GM12891 (cell line): ENCODE results near the gene CTSL.

ENCODE experiments used
- DNase-seq: peaks from one replicate; pipeline ENCODE4 v3.0.0; 2011; ENCODE audit warnings: low spot score; ENCODE audit not compliant: insufficient read length
- FAIRE-seq: peaks from 2 replicates; lab custom pipeline; 2011; peaks lifted over from hg19 to GRCh38; lab: Jason Lieb, UNC
- PAX5 ChIP-seq: IDR thresholded peaks from 2 replicates; pipeline ENCODE4 v1.6.1; 2011; ENCODE audit warnings: low read length, moderate library complexity, mild to moderate bottlenecking; ENCODE audit not compliant: insufficient read depth, severe bottlenecking
- POLR2A ChIP-seq: IDR thresholded peaks from 2 replicates; pipeline ENCODE4 v1.6.1; 2011; ENCODE audit warnings: low read depth, low read length, control low read depth
- POLR2AphosphoS5 ChIP-seq: IDR thresholded peaks from 2 replicates; pipeline ENCODE4 v1.6.1; 2011; ENCODE audit warnings: low read depth, low read length, control low read depth
- POU2F2 ChIP-seq: IDR thresholded peaks from 2 replicates; pipeline ENCODE4 v1.6.1; 2011; ENCODE audit warnings: low read depth, mild to moderate bottlenecking, control low read depth, low read length, moderate library complexity
- SPI1 ChIP-seq: IDR thresholded peaks from 2 replicates; pipeline ENCODE4 v1.6.1; 2011; ENCODE audit warnings: low read depth, low read length, control low read depth
- TAF1 ChIP-seq: IDR thresholded peaks from 2 replicates; pipeline ENCODE4 v1.6.1; 2011; ENCODE audit warnings: low read depth, low read length, control low read depth

Gene CTSL

DNA sequence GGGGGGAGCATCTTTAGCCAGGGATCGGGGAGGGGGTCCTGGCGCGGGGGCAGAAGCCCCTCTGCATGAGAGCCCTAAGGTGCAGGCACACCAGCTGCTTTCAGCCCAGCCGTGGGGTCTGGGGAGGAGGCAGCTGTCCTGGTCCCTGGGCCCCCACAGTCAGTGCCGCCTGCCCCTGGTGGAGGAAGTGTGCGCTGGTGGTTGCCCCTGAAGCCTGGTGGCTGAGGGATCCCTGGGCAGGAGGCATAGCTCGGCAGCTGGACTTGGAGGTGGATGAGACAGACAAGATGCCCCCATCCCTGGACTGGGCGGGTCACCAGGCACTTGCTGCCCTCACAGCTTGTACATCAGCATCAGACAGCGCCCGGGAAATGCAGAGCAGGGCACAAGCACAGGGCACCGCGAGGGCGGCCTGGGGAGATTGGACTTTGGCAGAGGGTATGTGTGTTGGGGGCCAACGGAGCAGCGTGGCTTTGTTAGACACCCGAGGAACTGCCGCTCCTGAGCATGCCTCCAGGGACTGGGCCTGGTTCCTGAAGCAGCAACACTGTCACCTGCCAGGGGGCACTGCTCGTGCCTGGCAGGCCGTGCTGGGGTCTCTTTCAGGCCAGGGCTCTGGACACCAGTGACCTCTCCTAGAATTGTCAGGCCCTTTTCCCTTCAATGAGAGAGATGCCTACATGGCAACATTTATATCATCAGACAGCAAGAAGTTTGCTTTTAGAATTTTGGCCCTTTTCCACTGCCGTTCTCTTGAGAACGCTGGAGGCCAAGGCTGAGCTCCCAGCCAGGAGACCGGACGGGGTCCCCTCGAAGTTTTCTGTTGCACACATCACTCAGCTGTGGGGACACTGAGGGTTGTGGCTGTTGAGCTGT, 41.9 kb upstream of the CTSL start:
- FAIRE-seq: no peak
- TF ChIP-seq PAX5: no peak
- no peak for TF ChIP-seq POU2F2
- TF ChIP-seq POLR2A: no peak
- no peak for TF ChIP-seq TAF1
- TF ChIP-seq SPI1: no peak
- no peak for TF ChIP-seq POLR2AphosphoS5
- DNase-seq: no peak

DNA sequence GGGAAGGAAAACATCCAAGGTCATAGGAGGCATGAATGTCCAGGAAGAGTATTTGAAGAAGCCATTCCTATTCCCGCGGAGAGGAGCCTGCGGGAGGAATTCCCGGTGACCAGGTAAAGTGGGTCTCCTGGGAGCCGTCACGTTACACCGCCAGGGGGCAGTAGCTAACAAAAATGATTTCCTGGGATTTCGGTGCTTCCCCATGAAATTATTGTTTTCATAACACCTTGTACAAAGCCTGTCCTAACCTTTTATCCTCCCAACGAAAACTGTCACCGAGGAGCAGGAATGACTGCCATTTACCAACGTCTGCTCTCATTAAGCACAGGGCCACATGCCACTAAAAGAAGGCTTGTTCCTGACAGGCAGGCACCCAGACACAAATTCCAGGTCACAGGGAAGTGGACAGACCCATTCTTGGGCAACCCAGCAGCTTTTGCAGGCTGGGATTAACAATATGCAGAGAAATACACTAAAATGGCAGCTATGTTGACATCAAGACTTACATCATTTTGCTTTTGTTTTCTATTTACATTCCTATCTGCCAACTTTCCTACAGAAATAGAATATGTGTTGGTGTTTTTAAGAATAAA, 41.2 kb upstream of the CTSL start:
- FAIRE-seq: no peak
- no peak for DNase-seq
- TF ChIP-seq PAX5 (no peak), POLR2A (no peak), TAF1 (no peak), POLR2AphosphoS5 (no peak), SPI1 (no peak), POU2F2 (no peak)

DNA sequence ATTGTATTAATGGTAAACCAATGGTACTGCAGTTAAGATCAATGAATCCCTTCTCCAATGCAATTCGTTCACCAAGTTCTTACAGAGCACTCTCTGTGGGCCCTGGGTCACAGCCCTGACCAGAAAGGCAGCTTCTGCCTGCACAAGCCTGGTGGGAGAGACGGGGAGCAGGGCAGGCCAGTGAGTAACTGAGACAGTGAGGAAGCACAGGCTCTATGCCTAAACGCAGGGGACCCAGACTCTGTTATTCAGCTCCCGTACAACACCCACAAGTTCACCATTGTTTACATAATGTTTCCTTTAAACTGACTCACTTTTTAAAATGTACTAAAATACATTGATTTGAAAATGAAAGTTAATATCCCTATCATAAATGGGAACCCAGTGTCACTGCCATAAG, 40.5 kb upstream of the CTSL start:
- TF ChIP-seq POLR2AphosphoS5: no peak
- no peak for TF ChIP-seq TAF1
- TF ChIP-seq PAX5: no peak
- TF ChIP-seq SPI1: no peak
- TF ChIP-seq POLR2A: no peak
- TF ChIP-seq POU2F2: no peak
- FAIRE-seq: no peak
- DNase-seq: no peak

DNA sequence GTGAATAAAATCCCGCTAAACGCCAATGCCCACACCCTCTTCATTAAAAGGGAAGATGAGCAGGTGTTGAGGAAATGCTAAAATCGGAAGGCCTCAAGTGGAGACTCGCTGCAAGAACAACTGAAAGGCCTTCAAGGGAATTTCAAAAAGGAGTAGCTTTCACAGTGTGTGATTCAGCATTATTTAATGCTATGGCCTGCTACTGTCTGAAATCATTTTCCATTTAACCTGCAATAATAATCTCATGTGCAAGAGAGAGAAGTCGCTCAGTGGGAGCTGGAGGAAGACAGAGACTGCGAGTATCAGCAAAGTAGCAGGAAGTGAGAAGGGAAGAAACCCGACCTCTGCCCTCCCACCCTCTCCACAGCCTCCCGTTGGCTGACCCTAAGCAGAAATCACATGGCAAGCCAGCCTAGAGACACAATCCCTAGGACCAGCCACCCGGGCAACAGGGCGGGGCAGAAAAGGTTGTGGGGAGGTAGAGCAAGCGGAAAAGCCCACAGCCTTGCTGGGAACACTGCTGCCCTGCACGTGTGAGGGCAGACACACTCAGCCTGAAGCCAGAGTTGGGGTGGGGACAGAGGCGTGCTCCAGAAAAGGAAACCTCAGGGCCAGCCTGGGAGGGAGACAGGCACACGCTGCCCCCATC, 39.9 kb upstream of the CTSL start:
- no peak for DNase-seq
- TF ChIP-seq PAX5 (no peak), POLR2A (no peak), TAF1 (no peak), SPI1 (no peak), POLR2AphosphoS5 (no peak), POU2F2 (no peak)
- FAIRE-seq: no peak

DNA sequence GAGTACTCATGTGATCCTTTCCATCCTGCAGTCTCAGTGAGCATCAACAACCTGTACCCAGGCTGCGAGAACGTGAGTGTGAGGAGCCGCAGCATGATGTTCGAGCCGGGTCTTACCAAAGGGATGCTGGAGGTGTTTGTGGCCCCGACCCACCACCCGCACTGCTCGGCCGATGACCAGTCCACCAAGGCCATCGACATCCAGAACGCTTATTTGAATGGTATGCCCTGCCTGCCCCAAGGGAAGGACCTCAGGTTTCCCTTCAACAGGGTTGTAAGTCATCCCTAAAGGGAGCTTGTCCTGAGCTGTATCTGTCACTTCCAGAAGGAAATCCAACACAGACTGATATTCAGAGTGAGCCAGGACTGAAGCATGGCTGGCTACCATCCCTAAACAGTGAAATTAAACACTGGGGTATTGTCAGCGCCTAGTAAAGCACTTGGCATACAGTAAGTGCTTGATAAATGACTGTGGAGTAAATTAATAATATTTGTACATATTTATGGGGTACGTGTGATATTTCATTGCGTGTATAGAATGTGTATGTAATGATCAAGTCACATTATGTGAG, 39.3 kb upstream of the CTSL start:
- no peak for DNase-seq
- TF ChIP-seq POU2F2 (no peak), SPI1 (no peak), PAX5 (no peak), POLR2AphosphoS5 (no peak), POLR2A (no peak), TAF1 (no peak)
- FAIRE-seq: no peak

DNA sequence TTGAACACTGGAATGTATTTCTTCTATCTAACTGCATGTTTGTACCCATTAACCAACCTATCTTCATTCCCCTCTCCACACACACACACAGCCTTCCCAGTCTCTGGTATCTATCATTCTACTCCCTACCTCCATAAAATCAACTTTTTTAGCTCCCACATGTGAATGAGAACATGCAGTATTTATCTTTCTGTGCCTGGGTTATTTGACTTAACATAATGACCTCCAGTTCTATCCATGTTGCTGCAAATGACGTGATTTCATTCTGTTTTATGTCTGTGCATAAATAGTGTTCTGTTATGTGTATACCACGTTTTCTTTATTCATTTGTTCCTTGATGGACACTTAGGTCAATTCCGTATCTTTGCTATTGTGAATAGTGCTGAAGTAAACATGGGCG, 38.7 kb upstream of the CTSL start:
- no peak for TF ChIP-seq POLR2AphosphoS5
- TF ChIP-seq TAF1: no peak
- TF ChIP-seq SPI1: no peak
- TF ChIP-seq PAX5: no peak
- no peak for TF ChIP-seq POLR2A
- TF ChIP-seq POU2F2: no peak
- FAIRE-seq: no peak
- DNase-seq: no peak

DNA sequence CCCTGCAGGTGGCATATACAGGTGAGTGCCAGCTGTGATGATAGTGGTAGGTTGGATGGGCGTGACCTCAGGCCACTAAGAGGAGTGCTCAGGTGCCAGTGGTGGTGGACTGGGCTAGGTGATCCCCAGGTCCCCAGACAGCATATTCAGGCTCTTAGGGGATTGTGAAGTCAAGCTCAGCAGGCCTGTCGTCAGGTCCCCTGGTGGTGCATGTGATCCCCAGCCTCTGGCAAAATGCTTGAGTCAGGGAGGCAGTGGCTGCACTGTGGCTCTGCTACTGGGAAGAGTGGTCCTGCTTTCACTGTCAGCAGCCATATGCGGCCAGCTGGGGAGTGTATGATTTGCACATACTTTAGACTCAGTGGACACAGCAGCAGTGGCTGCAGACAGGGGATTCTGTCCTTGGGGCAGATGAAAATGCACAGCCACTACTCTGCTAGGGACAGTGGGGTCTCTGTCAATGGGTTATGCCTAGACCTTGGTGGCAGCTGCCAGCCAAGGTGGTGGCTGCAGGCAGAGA, 31.6 kb upstream of the CTSL start:
- TF ChIP-seq SPI1: no peak
- no peak for TF ChIP-seq POLR2AphosphoS5
- no peak for TF ChIP-seq PAX5
- no peak for TF ChIP-seq TAF1
- TF ChIP-seq POU2F2: no peak
- no peak for TF ChIP-seq POLR2A
- DNase-seq: no peak
- no peak for FAIRE-seq

DNA sequence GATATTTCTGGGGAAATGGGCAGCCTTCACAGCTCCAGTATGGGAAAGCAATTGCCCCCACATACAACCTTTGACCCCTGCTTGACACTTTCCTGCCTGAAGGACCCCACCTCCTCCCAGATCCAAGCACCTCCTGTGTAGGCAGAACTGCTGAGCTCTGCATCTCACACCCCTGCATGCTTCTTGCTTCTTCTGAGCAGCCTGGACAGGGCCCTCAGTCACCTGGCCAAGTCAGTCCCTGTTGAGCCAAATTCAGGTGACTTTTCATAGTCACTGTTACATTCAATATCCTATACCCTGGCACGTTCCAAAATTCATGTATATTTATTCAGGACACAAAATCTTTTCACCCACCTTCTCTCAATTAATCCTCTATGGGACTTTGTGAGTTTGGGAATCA, 30.4 kb upstream of the CTSL start:
- no peak for DNase-seq
- no peak for TF ChIP-seq TAF1
- no peak for FAIRE-seq

DNA sequence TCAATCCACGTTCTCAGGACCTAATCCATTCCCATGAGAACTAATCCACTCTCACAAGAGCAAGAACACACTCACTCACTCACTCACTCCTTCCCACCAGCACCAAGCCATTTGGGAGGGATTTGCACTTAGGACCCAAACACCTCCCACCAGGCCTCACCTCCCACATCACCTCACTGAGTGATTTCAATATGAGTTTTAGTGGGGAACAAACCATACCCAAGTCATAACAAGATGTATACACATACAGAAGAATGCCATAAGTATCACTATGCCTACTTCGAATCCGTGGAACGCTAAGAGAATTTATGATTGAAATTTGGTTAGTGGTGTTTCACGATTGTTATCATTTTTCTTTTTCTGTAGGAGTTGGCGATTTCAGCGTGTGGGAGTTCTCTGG, 29.3 kb upstream of the CTSL start:
- no peak for TF ChIP-seq PAX5
- no peak for TF ChIP-seq POLR2A
- no peak for TF ChIP-seq SPI1
- TF ChIP-seq POLR2AphosphoS5: no peak
- TF ChIP-seq TAF1: no peak
- TF ChIP-seq POU2F2: no peak
- FAIRE-seq: no peak
- DNase-seq: no peak
